Measurements from ENCODE around the gene AMN. TPM values are rescaled to one million over a fixed set of nuclear protein-coding genes. Genes with fewer than 3 reads are reported as not detected.
"Not testable (repeated sequence)": the region's sequence is repeated elsewhere in the genome, so short reads cannot be mapped to it uniquely, and the experiment has no call there.

The AMN gene
- total RNA-seq: under 0.01 and 0.43 TPM in 2 replicates

DNA sequence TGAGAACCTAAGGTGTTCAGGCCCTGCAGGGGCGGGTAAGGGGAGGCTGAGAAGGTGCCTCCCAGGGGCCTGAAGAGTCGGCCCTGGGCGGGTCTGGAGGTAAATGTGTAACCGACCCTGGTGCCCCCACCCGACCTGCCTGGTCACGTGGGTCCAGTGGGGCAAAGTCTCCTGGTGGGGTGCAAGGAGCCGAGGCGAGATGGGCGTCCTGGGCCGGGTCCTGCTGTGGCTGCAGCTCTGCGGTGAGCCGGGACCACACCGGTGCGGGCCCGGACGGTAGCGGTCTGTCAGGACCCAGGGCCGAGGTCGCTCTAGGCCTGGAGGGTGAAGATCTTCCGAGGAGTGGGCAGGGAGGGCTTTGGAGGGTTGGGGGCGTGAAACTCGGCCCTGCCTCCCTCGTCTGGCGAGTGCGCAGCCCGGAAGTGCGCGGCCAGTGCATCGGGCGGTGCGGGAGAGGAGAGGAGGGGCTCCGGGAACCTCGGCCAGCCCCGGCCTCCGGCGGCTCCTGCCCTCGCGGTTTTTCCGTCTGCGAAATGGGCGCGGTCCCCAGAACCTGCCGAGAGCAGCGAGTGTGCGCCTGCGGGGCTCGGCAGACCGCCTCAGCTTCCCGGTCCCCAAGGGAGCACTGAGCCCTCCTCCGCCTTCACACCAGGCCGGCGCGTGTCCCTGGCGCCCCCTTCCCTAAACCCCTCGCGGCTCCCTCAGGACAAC, at the start of gene AMN:
Gene AMN, plus strand, starts transcription at position 174 of the 711 bp plus-strand sequence. Its CDS starts 26 bp downstream, at position 200.
- no peak for DNase-seq (ENCODE audit: low read depth)
- TF ChIP-seq, protein P1, sequence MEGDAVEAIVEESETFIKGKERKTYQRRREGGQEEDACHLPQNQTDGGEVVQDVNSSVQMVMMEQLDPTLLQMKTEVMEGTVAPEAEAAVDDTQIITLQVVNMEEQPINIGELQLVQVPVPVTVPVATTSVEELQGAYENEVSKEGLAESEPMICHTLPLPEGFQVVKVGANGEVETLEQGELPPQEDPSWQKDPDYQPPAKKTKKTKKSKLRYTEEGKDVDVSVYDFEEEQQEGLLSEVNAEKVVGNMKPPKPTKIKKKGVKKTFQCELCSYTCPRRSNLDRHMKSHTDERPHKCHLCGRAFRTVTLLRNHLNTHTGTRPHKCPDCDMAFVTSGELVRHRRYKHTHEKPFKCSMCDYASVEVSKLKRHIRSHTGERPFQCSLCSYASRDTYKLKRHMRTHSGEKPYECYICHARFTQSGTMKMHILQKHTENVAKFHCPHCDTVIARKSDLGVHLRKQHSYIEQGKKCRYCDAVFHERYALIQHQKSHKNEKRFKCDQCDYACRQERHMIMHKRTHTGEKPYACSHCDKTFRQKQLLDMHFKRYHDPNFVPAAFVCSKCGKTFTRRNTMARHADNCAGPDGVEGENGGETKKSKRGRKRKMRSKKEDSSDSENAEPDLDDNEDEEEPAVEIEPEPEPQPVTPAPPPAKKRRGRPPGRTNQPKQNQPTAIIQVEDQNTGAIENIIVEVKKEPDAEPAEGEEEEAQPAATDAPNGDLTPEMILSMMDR (IDR thresholded peaks at IDR 0.05; ENCODE audit: insufficient read depth, low read depth, low read length): no peak
- peak within 1 kb of the TSS; percentile 40 for H3K4me3 ChIP-seq (ENCODE audit: low read depth, low read length)

DNA sequence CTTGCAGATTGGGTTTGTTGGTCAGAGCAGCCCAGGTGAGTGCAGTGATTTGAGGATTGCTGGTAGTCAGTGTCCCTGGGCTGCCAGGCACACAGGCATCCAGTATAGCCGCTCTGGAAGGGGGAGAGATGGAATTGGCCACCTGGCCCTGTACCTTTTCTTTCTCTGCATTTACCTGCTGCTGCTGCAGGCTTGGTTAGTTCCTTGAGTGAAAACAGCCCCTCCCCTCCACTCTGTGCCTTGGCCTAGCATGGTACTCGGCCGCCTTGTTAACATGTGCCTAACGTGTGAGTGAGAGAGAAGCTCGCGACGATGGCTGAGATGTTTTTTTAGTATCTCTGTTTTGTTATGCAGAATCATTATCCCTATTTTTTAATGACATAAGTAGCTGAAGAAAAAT, 49.3 kb upstream of the AMN start:
- DNase-seq (ENCODE audit: low read depth): no peak
- TF ChIP-seq, protein P1 (IDR thresholded peaks at IDR 0.05; ENCODE audit: insufficient read depth, low read depth, low read length): no peak
- no peak overlapping the region for H3K4me3 ChIP-seq (ENCODE audit: low read depth, low read length)

DNA sequence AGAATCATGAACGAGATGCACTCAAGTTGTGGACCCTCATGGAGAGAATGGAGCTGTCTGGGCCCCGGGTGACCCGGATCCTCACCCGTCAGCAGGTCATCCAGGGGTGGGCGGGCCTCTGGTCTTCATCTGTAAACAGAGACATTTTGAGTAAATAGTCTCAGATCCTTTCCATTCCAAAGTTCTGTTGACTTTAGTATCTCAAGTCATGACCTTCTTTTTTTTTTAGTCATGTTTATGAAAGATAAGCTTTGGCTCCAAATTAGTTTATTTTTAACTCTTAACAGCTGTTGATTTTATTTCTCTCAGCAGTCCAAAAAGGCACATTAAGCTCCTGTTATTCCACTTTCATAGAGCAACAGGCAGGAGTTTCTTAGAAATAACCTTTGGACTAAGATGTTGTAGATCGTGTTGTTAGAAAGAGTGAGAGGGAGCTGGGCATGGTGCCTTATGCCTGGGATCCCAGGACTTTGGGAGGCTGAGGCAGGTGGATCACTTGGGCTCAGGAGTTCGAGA, 48.9 kb upstream of the AMN start:
- H3K4me3 ChIP-seq (ENCODE audit: low read depth, low read length): no peak overlapping the region
- TF ChIP-seq, protein P1 (IDR thresholded peaks at IDR 0.05; ENCODE audit: insufficient read depth, low read depth, low read length): no peak
- DNase-seq (ENCODE audit: low read depth): no peak

DNA sequence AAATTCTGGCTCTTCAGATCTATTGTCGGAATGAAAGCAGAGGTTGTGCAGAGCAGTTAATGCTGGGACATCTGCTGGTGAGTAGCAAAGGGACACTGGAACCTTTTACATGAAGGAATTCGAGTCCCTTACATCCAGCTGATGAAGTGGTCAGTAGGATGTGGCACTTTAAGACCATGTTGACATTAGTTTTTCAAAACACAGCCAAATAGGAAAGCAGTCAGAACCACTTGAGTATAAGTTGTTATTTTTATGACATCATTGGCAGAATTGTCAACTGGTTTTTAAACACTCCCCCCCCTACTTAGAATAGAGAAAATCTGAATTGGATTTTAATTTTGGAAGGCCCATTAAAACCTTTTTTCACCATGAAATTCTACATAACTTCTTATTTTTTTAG, 46.8 kb upstream of the AMN start:
- TF ChIP-seq, protein P1 (IDR thresholded peaks at IDR 0.05; ENCODE audit: insufficient read depth, low read depth, low read length): no peak
- no peak for DNase-seq (ENCODE audit: low read depth)
- H3K4me3 ChIP-seq (ENCODE audit: low read depth, low read length): no peak overlapping the region

DNA sequence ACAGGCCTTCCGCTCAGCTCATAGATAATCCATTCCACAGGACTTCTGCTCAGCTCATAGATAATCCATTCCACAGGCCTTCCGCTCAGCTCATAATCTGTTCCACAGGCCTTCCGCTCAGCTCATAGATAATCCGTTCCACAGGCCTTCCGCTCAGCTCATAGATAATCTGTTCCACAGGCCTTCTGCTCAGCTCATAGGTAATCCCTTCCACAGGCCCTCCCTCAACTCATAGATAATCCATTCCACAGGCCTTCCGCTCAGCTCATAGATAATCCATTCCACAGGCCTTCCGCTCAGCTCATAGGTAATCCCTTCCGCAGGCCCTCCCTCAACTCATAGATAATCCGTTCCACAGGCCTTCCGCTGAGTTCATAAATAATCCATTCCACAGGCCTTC, 45.0 kb upstream of the AMN start:
- H3K4me3 ChIP-seq (ENCODE audit: low read depth, low read length): not testable (repeated sequence)

DNA sequence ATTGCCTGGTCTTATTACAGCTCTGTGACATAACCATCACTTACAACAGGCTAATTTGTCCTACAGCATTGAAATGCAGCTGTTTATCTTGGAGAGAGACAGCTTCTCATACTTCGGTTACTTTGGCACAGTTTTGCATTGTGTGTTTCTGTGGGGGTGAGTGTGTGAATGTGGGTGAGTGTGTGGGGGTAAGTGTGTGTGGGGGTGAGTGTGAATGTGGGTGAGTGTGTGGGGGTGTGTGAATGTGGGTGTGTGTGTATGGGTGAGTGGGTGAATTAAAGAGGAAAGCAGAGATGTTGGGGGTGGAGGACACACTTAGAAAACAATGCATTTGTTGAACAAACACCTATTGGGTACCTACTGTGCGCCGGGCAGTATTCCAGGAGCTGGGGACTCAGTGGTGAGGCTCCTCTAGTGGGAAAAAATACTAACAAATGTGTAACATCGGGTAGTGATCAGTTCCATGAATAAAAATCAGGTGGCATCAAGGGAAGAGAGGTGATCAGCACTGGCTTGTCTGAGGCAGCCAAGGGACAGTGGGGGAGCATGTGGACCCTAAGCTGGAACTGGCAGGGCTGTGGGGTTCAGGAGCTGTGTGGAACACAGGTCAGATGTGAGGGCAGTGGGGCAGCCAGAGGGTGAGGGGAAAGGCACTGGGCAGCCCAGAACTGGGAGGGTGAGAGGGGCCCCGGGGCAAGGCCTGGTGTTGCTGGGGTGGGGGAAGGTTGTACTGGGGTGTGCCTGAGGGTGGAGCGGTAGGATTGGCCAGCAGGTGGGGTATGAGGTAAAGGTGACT, 44.1 kb upstream of the AMN start:
- TF ChIP-seq, protein P1 (IDR thresholded peaks at IDR 0.05; ENCODE audit: insufficient read depth, low read depth, low read length): no peak
- H3K4me3 ChIP-seq (ENCODE audit: low read depth, low read length): no peak overlapping the region
- no peak for DNase-seq (ENCODE audit: low read depth)

More for the DNA sequence above, 45.0 kb upstream of the AMN start:
- DNase-seq (ENCODE audit: low read depth): not testable (repeated sequence)

DNA sequence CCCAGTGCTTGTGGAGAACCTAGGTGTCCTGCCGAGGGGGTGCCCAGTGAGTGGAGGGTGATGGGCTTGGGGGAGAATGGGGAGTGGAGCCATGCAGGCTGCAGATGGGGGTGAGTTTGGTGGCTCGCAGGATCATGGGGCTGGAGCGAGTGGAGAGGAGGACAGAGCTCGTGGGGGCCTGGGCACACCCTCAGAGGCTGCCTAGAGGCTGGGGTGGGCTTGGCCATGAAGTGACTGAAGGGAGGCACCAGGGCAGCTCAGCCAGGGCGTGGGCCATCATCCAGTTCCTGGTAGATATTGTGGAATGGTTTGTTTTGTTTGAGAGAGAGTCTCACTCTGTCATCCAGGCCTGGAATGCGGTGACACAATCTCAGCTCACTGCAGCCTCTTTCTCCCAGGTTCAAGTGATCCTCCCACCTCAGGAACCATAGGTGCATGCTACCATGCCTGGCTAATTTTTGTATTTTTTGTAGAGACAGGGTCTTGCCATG, 43.4 kb upstream of the AMN start:
- TF ChIP-seq, protein P1 (IDR thresholded peaks at IDR 0.05; ENCODE audit: insufficient read depth, low read depth, low read length): no peak
- no peak for DNase-seq (ENCODE audit: low read depth)

More for the DNA sequence above, 43.4 kb upstream of the AMN start:
- H3K4me3 ChIP-seq (ENCODE audit: low read depth, low read length): no peak overlapping the region
